Thoracic aorta (tissue), 2 donors: ENCODE data around the gene PTPRG. TPM values are rescaled to one million over a fixed set of nuclear protein-coding genes. Genes with fewer than 3 reads are reported as not detected.

Source experiments
- ATAC-seq: fragments of 150-250 bp; one replicate; pipeline ENCODE4 v1.8.0; 2017; ENCODE audit warnings: low read depth; ENCODE audit not compliant: insufficient number of reproducible peaks, low FRiP score
- DNase-seq: peaks from one replicate; pipeline ENCODE4 v3.0.0-alpha.2; 2020; ENCODE audit warnings: low spot score
- H3K27ac ChIP-seq, 2 donors: fragments of 200-600 bp; sonication (generic); 1 replicate in 1 of 2; 2 replicates in 1 of 2; pipeline ENCODE4 v1.5.1; 2016; ENCODE audit warnings: mild to moderate bottlenecking in 2 of 2, moderate library complexity in 2 of 2
- H3K27me3 ChIP-seq: fragments of 200-600 bp; sonication (generic); replicated peaks from 2 replicates; pipeline ENCODE4 v1.6.0; 2016; ENCODE audit warnings: mild to moderate bottlenecking; ENCODE audit not compliant: insufficient read depth
- H3K36me3 ChIP-seq: fragments of 200-600 bp; sonication (generic); one replicate; pipeline ENCODE4 v1.5.1; 2016
- H3K4me1 ChIP-seq, 2 donors: fragments of 200-600 bp; sonication (generic); 1 replicate in 1 of 2; 2 replicates in 1 of 2; pipeline versions ENCODE4 v1.5.1 to v1.6.0; 2016; ENCODE audit warnings: low read depth in 2 of 2, mild to moderate bottlenecking in 1 of 2; ENCODE audit not compliant: control insufficient read depth in 1 of 2
- H3K4me3 ChIP-seq: fragments of 200-600 bp; sonication (generic); 2 replicates; pipeline ENCODE4 v1.5.1; 2016; ENCODE audit warnings: mild to moderate bottlenecking
- H3K9me3 ChIP-seq: fragments of 200-600 bp; sonication (generic); 2 replicates; pipeline ENCODE4 v1.5.1; 2016
- total RNA-seq, 2 donors: library from RNA; depleted of rRNA; stranded (reverse); fragments of >200 nt; gene quantifications; one replicate each; pipeline versions ENCODE4 v1.1.0 to v1.2.3, GENCODE V29; 2016
- TF ChIP-seq, protein P1 (sequence below): fragments of 200-600 bp; sonication (generic); IDR thresholded peaks from one replicate; pipeline ENCODE4 v1.5.1; 2019; ENCODE audit warnings: antibody characterized with exemption

The PTPRG gene
- total RNA-seq, 2 donors from 2014 or later: 154 to 208 TPM

DNA sequence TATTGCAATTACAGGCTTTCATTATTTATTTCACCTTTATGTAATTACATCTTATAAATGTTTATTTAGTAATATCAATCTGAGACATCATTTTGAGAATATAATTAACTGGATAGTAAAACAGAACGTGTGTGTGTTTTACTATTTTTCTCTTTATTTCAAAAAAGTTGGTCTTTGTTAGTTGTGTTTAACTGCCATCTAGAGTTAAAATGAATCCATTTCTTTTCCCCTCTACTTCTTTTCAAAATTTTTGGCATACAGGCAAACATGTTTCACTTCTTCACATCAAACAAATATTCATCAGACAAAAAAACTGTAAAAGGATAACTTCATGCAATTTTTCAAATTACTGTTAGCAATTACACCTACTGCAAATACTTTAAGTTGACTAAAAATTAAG, 750.8 kb downstream of the PTPRG start:
- Histone ChIP-seq H3K27me3 (no peaks in the 10 kb centered on the region), H3K9me3 (no peaks in the 10 kb centered on the region), H3K4me1 (no peaks in the 10 kb centered on the region), H3K36me3 (no peaks in the 10 kb centered on the region), H3K4me3 (no peak overlapping the region), H3K27ac (no peak overlapping the region)
- DNase-seq (no peak), ATAC-seq (no peak)
- TF ChIP-seq, protein P1, sequence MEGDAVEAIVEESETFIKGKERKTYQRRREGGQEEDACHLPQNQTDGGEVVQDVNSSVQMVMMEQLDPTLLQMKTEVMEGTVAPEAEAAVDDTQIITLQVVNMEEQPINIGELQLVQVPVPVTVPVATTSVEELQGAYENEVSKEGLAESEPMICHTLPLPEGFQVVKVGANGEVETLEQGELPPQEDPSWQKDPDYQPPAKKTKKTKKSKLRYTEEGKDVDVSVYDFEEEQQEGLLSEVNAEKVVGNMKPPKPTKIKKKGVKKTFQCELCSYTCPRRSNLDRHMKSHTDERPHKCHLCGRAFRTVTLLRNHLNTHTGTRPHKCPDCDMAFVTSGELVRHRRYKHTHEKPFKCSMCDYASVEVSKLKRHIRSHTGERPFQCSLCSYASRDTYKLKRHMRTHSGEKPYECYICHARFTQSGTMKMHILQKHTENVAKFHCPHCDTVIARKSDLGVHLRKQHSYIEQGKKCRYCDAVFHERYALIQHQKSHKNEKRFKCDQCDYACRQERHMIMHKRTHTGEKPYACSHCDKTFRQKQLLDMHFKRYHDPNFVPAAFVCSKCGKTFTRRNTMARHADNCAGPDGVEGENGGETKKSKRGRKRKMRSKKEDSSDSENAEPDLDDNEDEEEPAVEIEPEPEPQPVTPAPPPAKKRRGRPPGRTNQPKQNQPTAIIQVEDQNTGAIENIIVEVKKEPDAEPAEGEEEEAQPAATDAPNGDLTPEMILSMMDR: no peak

DNA sequence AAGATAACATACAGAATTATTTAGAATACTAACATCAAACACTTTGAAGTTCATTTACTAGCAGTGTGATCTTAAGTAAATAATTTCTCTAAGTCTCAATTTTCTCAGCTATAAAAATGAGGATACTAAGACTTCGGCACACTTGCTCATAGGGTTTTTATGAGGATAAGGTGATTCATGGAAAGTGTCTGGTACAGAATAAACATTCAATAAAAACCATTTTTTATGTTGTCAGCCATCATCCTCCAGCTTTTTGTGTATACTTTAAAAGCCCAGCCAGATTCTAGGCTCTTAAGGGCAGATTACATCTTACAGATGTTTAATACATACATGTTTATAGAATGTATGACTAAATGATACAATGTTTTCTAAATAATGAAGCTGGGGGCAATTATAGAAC, 755.2 kb downstream of the PTPRG start:
- TF ChIP-seq, protein P1: no peak
- Histone ChIP-seq H3K4me1 (peaks cover 0 to 6% of the 10 kb centered on the region in 2 donors), H3K27me3 (no peaks in the 10 kb centered on the region), H3K9me3 (no peaks in the 10 kb centered on the region), H3K27ac (no peak overlapping the region), H3K36me3 (no peaks in the 10 kb centered on the region), H3K4me3 (no peak overlapping the region)
- ATAC-seq (no peak), DNase-seq (no peak)

DNA sequence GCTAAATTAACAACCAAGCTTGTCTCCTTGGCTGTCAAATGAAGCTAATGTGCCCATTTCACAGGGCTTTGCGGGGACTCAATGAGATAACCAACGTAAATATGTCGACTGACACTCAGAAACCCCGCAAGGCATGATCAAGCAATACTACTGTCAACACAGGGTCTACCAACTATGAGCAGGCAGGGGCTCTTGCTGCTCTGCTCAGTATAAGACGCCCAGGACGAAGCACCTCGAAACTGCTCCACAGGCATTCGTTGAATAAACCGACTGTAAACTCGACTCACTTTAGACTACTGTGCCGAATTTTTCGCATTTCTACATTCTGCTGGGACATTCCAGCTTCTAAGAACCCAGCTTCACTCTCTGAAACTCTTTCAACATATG, 757.0 kb downstream of the PTPRG start:
- Histone ChIP-seq H3K27me3 (no peaks in the 10 kb centered on the region), H3K36me3 (no peaks in the 10 kb centered on the region), H3K9me3 (no peaks in the 10 kb centered on the region), H3K4me3 (peak overlapping the region; percentile 74), H3K4me1 (peaks cover 0 to 6% of the 10 kb centered on the region in 2 donors), H3K27ac (peak overlapping the region; percentile 63 to 67)
- DNase-seq (no peak), ATAC-seq (peak; percentile 43)
- TF ChIP-seq, protein P1: no peak

DNA sequence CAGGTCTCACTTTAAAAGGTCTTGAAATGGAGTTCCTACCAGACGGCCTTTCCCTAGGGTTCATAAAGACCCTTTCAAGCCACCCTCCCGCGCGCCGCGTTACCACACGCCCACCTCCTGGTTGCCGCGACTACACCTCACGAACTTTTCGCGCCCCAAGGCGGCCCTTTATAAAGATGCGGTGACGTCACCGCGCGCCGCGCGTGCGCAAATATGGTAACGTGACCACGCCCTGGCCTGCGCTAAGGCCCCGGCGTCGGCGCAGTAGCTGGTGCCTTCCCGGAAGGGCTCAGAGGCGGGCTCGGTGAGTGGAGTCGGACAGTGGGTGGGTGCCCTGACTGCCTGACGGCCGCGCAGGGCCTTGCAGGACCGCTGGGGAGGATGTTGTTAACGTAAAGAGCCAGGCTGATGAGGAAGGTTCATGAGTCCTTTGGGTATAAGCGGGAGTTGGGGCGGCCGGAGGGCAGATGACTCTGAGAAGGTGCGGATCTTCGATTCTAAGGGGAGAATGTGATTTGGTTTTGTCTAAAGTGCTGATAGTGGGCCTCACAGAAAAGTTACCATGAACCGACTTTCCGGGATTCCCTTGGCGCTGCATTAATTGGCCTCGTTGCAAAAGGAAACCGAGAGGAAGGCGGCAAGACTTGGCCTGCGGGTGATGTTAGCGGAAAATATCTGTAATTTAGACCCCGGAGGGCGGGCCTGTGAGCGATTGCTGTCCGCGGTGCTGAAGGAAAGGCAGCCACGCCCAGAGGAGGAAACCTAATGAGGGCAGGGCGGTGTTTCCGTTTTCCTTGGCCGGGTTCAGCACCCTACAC, 757.6 kb downstream of the PTPRG start:
- Histone ChIP-seq H3K36me3 (no peaks in the 10 kb centered on the region), H3K27ac (peak overlapping the region; percentile 63 to 67), H3K4me1 (peaks cover 0 to 6% of the 10 kb centered on the region in 2 donors), H3K27me3 (no peaks in the 10 kb centered on the region), H3K4me3 (peak overlapping the region; percentile 74), H3K9me3 (no peaks in the 10 kb centered on the region)
- TF ChIP-seq, protein P1: no peak
- ATAC-seq (peak; percentile 72), DNase-seq (peak; percentile 65)

DNA sequence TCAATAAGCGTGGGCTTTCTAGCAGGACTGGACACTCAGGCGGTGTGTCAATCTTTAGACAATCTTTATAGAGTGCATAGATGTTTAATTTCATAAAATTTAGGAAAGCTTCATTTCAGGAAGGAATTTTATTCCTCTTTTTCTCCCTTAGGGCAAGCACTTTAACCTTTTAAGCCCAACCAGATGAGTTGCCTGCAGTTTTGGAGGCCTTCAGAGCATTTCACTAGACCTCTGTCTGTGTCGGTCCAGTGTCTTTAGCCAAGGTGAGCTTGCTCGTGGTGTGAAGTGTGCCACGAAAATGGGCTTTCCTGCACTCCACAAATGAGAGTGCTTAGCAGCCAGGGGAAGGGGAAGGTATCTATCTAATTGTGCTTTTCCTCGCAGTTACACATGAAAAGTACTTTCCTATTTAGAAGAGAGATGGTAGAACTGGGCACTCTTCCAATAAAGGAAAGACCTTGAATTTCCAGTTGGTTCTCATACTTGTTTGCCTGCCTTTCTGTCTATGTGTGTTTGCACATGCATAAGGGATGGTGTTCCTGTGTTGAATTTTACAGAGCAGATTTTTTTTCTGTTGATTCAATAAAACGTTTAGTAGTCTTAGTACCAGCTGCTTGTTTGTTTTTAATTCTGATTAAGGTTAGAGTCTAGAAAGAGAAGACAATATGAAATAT, 758.3 kb downstream of the PTPRG start:
- peaks cover 0 to 6% of the 10 kb centered on the region in 2 donors for H3K4me1 ChIP-seq
- no peaks in the 10 kb centered on the region for H3K9me3 ChIP-seq
- H3K27me3 ChIP-seq: no peaks in the 10 kb centered on the region
- no peak overlapping the region for H3K27ac ChIP-seq
- H3K4me3 ChIP-seq: peak overlapping the region; percentile 74
- no peaks in the 10 kb centered on the region for H3K36me3 ChIP-seq
- no peak for DNase-seq
- no peak for ATAC-seq
- TF ChIP-seq, protein P1: no peak
